SK-N-MC (cell line): Measurements from ENCODE around the gene EIF2B1.

Experiments used
- EZH2 ChIP-seq: fragments of 200-600 bp; sonication (generic); IDR thresholded peaks from one replicate; pipeline ENCODE4 v1.6.1; 2017; ENCODE audit warnings: antibody characterized with exemption
- POLR2AphosphoS5 ChIP-seq: IDR thresholded peaks from 2 replicates; pipeline ENCODE4 v1.6.1; 2012; ENCODE audit warnings: mild to moderate bottlenecking, low read depth, low read length, borderline replicate concordance

DNA sequence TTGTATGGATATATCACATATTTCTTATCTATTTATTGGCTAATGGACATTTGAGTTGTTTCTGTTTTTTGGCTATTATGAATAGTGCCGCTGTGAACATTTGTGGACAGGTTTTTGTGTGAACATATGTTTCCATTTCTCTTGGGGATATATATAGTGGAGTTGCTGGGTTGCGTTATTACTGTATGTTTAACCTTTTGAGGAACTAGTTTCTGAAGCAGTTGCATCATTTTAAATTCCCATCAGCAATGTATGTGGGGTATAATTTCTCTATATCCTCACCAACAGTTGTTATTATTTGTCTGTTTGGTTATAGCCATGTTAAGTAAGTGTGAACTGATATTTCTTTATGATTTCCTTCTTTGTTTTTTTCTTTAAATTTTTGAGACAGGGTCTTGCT is 48.1 kb upstream of the EIF2B1 start:
- TF ChIP-seq EZH2 (no peak), POLR2AphosphoS5 (no peak)
